Right atrium auricular region (tissue), 2 donors: ENCODE results near the gene NANS. TPM values are rescaled to one million over a fixed set of nuclear protein-coding genes. Genes with fewer than 3 reads are reported as not detected.
"Not testable (repeated sequence)": the region's sequence is repeated elsewhere in the genome, so short reads cannot be mapped to it uniquely, and the experiment has no call there.

Source experiments
- DNase-seq: peaks from one replicate; pipeline ENCODE4 v3.0.0-alpha.2; 2019; ENCODE audit warnings: low spot score
- H3K27ac ChIP-seq, 2 donors: fragments of 200-600 bp; sonication (generic); 1 replicate in 1 of 2; 2 replicates in 1 of 2; pipeline ENCODE4 v1.5.1; 2016 to 2019
- H3K27me3 ChIP-seq, 2 donors: fragments of 200-600 bp; sonication (generic); one replicate each; pipeline versions ENCODE4 v1.5.1 to v1.6.0; 2017 to 2019
- H3K36me3 ChIP-seq: fragments of 200-600 bp; sonication (generic); one replicate; pipeline ENCODE4 v1.5.1; 2016
- H3K4me1 ChIP-seq, 2 donors: fragments of 200-600 bp; sonication (generic); one replicate each; pipeline versions ENCODE4 v1.5.1 to v1.6.0; 2017 to 2019
- H3K4me3 ChIP-seq, 2 donors: fragments of 200-600 bp; sonication (generic); 1 replicate in 1 of 2; 2 replicates in 1 of 2; pipeline ENCODE4 v1.5.1; 2017 to 2019; ENCODE audit warnings: mild to moderate bottlenecking in 1 of 2, moderate library complexity in 1 of 2
- H3K9me3 ChIP-seq, 2 donors: fragments of 200-600 bp; sonication (generic); one replicate each; pipeline ENCODE4 v1.5.1; 2019
- CTCF ChIP-seq, 2 donors: fragments of 200-600 bp; sonication (generic); IDR thresholded peaks; one replicate each; pipeline ENCODE4 v1.5.1; 2019; ENCODE audit warnings: antibody characterized with exemption in 2 of 2
- total RNA-seq, 2 donors: library from RNA; depleted of rRNA; stranded (reverse); fragments of >200 nt; gene quantifications; one replicate each; pipeline ENCODE4 v1.1.0, GENCODE V29; 2016

The NANS gene
- total RNA-seq, 2 donors from 2014 or later, result 27.4 to 35.5 TPM

GRCh38 chr9:98074115-98074990 lies 17.8 kb downstream of the NANS start:
- DNase-seq, result peak; percentile 64
- Histone ChIP-seq H3K27me3 (no peaks in the 10 kb centered on the region), H3K4me3 (no peak overlapping the region), H3K4me1 (peaks cover 0 to 11% of the 10 kb centered on the region in 2 donors), H3K36me3 (peaks cover 15% of the 10 kb centered on the region), H3K27ac (no peak overlapping the region), H3K9me3 (no peaks in the 10 kb centered on the region)
- peak; percentile 78 to 97 for TF ChIP-seq CTCF (IDR thresholded peaks at IDR 0.05)

GRCh38 chr9:98075332-98075805 lies 18.8 kb downstream of the NANS start:
- no peak for DNase-seq
- Histone ChIP-seq H3K4me1 (peaks cover 0 to 11% of the 10 kb centered on the region in 2 donors), H3K27me3 (no peaks in the 10 kb centered on the region), H3K9me3 (no peaks in the 10 kb centered on the region), H3K4me3 (no peak overlapping the region), H3K27ac (no peak overlapping the region), H3K36me3 (peaks cover 15% of the 10 kb centered on the region)
- TF ChIP-seq CTCF (IDR thresholded peaks at IDR 0.05), result no peak

GRCh38 chr9:98076514-98076890 lies 20.0 kb downstream of the NANS start:
- H3K36me3 ChIP-seq, result peaks cover 27% of the 10 kb centered on the region
- H3K4me3 ChIP-seq, H3K27me3 ChIP-seq, DNase-seq, H3K27ac ChIP-seq, H3K9me3 ChIP-seq: not testable (repeated sequence)
- peaks cover 0 to 11% of the 10 kb centered on the region in 2 donors for H3K4me1 ChIP-seq

- H3K9me3 ChIP-seq, result no peaks in the 10 kb centered on the region
- DNase-seq, result no peak
- no peak overlapping the region for H3K27ac ChIP-seq
- no peak overlapping the region for H3K4me3 ChIP-seq
- no peak for TF ChIP-seq CTCF (IDR thresholded peaks at IDR 0.05)
- peaks cover 0 to 11% of the 10 kb centered on the region in 2 donors for H3K4me1 ChIP-seq
- H3K27me3 ChIP-seq, result no peaks in the 10 kb centered on the region
- H3K36me3 ChIP-seq, result peaks cover 34% of the 10 kb centered on the region
Measured at GRCh38 chr9:98078895-98079294, 22.4 kb downstream of the NANS start.

GRCh38 chr9:98080326-98080725 lies 23.8 kb downstream of the NANS start:
- Histone ChIP-seq H3K4me3 (no peak overlapping the region), H3K27me3 (no peaks in the 10 kb centered on the region), H3K27ac (no peak overlapping the region), H3K4me1 (no peaks in the 10 kb centered on the region), H3K36me3 (peaks cover 34% of the 10 kb centered on the region), H3K9me3 (no peaks in the 10 kb centered on the region)
- TF ChIP-seq CTCF (IDR thresholded peaks at IDR 0.05), result no peak
- DNase-seq, result no peak

- peaks cover 34% of the 10 kb centered on the region for H3K36me3 ChIP-seq
- no peak overlapping the region for H3K27ac ChIP-seq
- H3K4me3 ChIP-seq, result no peak overlapping the region
- DNase-seq, result no peak
- no peaks in the 10 kb centered on the region for H3K4me1 ChIP-seq
- no peaks in the 10 kb centered on the region for H3K9me3 ChIP-seq
- no peak for TF ChIP-seq CTCF (IDR thresholded peaks at IDR 0.05)
- no peaks in the 10 kb centered on the region for H3K27me3 ChIP-seq
Measured at GRCh38 chr9:98080780-98081179, 24.2 kb downstream of the NANS start.
